ENCODE measurements around the gene GRIK5.

DNA sequence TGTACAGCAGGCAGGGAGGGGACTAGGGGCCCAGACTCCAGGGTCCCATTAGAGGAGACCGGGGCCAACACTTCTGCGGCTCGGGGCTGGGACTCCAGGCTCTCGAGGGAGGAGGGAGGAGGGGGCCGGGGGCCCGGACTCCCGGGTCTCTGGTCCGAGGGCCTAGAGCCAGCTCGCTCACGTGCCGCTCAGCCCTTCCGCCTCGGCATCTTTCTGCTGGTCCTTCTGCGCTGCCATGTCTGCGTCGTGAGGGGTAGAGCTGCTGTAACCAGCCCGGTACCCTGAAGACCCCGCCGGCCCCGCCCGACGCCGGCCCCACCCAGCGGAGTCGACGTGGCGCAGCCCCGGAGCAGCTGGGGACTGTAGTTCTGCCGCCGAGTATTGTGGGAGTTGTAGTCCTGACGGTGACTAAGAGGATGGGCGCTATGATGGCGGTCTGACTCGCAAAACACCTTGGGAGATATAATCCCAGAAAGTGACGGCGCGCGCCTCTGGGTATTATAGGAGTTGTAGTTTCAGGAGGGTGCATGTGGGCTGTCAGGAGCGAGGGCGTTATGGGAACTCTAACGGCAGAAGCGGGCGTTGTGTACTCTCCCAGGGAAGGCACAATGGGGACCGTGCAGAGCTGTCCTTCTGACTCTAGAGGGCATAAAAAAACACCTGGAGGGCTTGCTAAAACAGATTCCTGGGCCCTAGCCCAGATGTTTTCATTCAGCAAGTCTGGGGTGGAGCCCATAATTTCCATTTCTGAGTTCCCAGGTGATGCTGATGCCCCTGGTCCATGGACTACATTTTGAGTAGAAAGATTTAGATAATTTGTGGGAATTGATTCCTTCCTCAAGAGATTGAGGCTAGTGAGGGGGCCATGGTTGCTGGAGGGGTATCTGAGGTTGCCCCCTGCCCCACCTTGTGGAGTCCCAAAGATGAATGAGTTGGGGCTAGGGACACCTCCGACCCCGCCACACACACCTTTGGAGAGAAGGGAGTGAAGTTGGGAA lies 110.7 kb downstream of the GRIK5 start, which contains the start of gene RABAC1:
- TF ChIP-seq CTCF (IDR thresholded peaks at IDR 0.05; ENCODE audit: control extremely low read depth in 1 of 3, insufficient read depth in 1 of 3, low read depth in 1 of 3, low read length in 3 of 3) (peak in 2 of 3 experiments; percentile 25 to 36; a peak in 3 of 4 replicates), RBBP5 (IDR thresholded peaks at IDR 0.05; ENCODE audit: borderline replicate concordance, low read depth, low read length) (no peak), RAD21 (IDR thresholded peaks at IDR 0.05 in 1 of 2, conservative IDR thresholded peaks at IDR 0.05 in 1 of 2; ENCODE audit: low read depth in 2 of 2, low read length in 2 of 2) (no peak), TAF1 (IDR thresholded peaks at IDR 0.05; ENCODE audit: low read depth, low read length) (no peak), POLR2A (IDR thresholded peaks at IDR 0.05; ENCODE audit: control extremely low read depth in 1 of 2, low read depth in 2 of 2, low read length in 2 of 2) (peak in 1 of 2 experiments; percentile 75; a peak in 1 of 3 replicates), EGR1 (IDR thresholded peaks at IDR 0.05; ENCODE audit: borderline replicate concordance, low read depth, low read length) (no peak), POLR2AphosphoS5 (IDR thresholded peaks at IDR 0.05; ENCODE audit: low read depth, low read length) (peak; percentile 73), USF2 (IDR thresholded peaks at IDR 0.05; ENCODE audit: low read length) (0 out of 2 replicates have a peak, but pooled peaks have one; percentile 12), TBP (IDR thresholded peaks at IDR 0.05; ENCODE audit: low read depth, low read length) (0 out of 2 replicates have a peak, but pooled peaks have one; percentile 57), CREB1 (IDR thresholded peaks at IDR 0.05) (peak; percentile 91), EZH2 (IDR thresholded peaks at IDR 0.05; ENCODE audit: low read depth, low read length, severe bottlenecking) (no peak)
- TF ChIP-seq, protein P1, sequence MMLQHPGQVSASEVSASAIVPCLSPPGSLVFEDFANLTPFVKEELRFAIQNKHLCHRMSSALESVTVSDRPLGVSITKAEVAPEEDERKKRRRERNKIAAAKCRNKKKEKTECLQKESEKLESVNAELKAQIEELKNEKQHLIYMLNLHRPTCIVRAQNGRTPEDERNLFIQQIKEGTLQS (IDR thresholded peaks at IDR 0.05; ENCODE audit: insufficient read depth, low read depth, low read length): 0 out of 2 replicates have a peak, but pooled peaks have one; percentile 6
